Fibroblast of mammary gland (primary cell): ENCODE measurements around the gene HSF4.
A peak's percentile ranks its signal among the peaks of the same experiment; 100 is the strongest.

ENCODE experiments used
- DNase-seq: peaks from one replicate; pipeline ENCODE4 v3.0.0-alpha.2; 2010; ENCODE audit warnings: low read depth
- H3K4me3 ChIP-seq: 2 replicates; pipeline ENCODE4 v1.5.1; 2011; ENCODE audit warnings: low read depth, mild to moderate bottlenecking, low read length, moderate library complexity; ENCODE audit not compliant: control insufficient read depth
- TF ChIP-seq, protein P1 (sequence below): conservative IDR thresholded peaks from 2 replicates; pipeline ENCODE4 v1.5.1; 2011; ENCODE audit warnings: low read depth, low read length, inconsistent platforms; ENCODE audit not compliant: control insufficient read depth, insufficient read depth

HSF4 gene

GRCh38 chr16:67173808-67174705 lies 9.5 kb downstream of the HSF4 start:
- H3K4me3 ChIP-seq: peak overlapping the region; percentile 50
- DNase-seq: peak; percentile 77
- TF ChIP-seq, protein P1, sequence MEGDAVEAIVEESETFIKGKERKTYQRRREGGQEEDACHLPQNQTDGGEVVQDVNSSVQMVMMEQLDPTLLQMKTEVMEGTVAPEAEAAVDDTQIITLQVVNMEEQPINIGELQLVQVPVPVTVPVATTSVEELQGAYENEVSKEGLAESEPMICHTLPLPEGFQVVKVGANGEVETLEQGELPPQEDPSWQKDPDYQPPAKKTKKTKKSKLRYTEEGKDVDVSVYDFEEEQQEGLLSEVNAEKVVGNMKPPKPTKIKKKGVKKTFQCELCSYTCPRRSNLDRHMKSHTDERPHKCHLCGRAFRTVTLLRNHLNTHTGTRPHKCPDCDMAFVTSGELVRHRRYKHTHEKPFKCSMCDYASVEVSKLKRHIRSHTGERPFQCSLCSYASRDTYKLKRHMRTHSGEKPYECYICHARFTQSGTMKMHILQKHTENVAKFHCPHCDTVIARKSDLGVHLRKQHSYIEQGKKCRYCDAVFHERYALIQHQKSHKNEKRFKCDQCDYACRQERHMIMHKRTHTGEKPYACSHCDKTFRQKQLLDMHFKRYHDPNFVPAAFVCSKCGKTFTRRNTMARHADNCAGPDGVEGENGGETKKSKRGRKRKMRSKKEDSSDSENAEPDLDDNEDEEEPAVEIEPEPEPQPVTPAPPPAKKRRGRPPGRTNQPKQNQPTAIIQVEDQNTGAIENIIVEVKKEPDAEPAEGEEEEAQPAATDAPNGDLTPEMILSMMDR: no peak

DNA sequence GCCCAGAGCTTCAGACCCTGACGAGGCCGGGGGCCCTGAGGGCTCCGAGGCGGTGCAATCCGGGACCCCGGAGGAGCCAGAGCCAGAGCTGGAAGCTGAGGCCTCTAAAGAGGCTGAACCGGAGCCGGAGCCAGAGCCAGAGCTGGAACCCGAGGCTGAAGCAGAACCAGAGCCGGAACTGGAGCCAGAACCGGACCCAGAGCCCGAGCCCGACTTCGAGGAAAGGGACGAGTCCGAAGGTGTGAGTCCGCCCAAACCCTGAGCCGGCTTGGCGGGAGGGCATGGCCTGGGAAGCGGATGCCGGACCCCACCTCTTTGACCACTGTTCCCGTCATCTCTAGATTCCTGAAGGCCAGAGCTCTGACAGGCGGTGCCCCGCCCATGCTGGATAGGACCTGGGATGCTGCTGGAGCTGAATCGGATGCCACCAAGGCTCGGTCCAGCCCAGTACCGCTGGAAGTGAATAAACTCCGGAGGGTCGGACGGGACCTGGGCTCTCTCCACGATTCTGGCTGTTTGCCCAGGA lies 10.2 kb downstream of the HSF4 start:
- no peak for DNase-seq
- TF ChIP-seq, protein P1: no peak
- peak overlapping the region; percentile 50 for H3K4me3 ChIP-seq

- no peak overlapping the region for H3K4me3 ChIP-seq
- no peak for DNase-seq
- TF ChIP-seq, protein P1: no peak
These were observed 12.1 kb downstream of the HSF4 start for GRCh38 chr16:67176662-67177061.

DNA sequence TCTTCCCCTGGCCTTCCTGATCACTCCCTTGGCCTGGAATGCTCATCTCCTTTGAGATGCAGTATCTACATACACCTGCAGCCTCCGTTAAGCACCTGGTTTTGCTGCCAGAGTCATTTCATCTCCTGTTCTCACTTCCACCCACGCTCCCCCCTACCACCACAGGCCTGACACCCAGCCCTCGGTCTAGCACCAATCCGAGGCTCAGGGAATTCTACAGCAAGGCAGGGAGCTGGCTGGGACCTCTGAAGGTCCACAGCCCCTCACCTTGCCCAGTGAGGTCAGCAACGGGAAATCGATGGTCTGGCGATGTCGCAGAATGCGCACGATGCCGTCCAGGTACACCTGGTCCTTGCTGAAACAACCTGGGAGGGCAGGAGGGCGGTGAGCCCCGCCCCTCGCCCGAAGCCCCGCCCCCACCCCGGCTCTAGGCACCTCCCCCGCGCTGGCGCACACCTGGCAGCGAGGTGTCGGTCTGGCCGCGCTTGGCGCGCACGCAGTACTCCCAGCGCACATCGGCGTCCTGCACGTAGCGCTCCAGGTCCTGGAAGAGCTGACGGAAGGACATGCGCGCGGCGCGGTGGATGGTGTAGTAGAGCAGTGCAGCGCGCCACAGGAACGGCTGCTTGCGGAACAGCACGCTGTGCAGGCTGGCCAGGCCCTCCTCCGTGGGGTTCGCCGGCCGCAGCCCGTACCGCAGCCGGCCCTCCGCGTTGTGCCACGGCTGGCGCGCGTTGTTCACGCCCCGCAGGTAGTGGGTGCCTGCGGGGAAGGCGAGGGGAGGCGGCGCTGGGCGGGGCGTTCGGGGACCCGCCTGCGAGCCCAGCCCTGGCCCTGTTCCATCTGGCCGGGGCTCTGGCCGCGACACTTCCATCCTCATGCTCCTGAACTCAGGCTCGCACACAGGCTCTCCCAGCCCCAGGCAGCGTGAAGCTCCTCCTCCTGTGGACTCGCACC lies 13.5 kb downstream of the HSF4 start:
- peak; percentile 51 for DNase-seq
- TF ChIP-seq, protein P1: no peak
- H3K4me3 ChIP-seq: peak overlapping the region; percentile 20

DNA sequence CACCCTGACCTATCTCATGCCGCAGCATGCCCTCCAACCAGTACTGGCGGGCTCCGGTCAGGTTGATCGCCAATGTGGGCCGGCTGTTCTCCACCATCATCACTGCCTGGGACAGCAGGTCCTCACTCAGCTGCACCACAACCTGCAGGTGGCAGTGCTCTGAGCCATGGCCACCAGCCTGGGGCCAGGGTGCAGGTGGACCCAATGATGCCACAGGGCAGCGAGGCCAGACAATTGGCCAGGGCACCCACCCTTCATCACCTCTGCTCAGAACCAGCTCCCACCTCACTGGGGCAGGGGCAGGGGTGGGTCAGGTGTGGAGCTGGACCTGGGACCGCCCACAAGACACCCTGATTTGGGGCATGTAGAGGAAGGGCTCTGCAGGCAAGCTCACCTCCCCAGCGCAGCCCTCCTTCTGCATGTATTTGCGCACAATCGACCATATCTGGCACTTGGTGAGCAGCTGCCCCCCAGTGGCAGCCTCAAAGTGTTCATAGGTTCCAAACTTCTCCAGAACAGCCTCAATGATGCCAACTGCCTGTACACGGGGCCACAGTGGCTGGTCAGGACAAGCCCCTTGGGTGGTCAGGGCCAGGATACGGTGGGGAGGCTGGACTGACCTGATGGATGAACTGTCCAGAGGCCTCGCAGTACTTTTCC lies 15.0 kb downstream of the HSF4 start:
- TF ChIP-seq, protein P1: peak; percentile 13
- no peak for DNase-seq
- no peak overlapping the region for H3K4me3 ChIP-seq

- TF ChIP-seq, protein P1: no peak
- no peak overlapping the region for H3K4me3 ChIP-seq
- no peak for DNase-seq
These were observed 15.6 kb downstream of the HSF4 start for GRCh38 chr16:67180166-67180565.
